Gastrocnemius medialis (tissue), 4 donors: ENCODE results near the gene ZBED5. TPM values are rescaled to one million over a fixed set of nuclear protein-coding genes. Genes with fewer than 3 reads are reported as not detected.

Experiments
- ATAC-seq, 2 donors: fragments of 150-250 bp; one replicate each; pipeline ENCODE4 v1.9.1; 2016
- DNase-seq, 2 donors: peaks; one replicate each; pipeline ENCODE4 v3.0.0-alpha.2; 2019
- H3K27ac ChIP-seq, 4 donors: fragments of 200-600 bp; sonication (generic); 1 replicate in 1 of 4; 2 replicates in 3 of 4; pipeline ENCODE4 v1.5.1; 2016 to 2018; ENCODE audit warnings: mild to moderate bottlenecking in 2 of 4, moderate library complexity in 1 of 4
- H3K27me3 ChIP-seq, 3 donors: fragments of 200-600 bp; sonication (generic) in 2 of 3; 1 replicate in 1 of 3; 2 replicates in 2 of 3; pipeline versions ENCODE4 v1.5.1 to v1.6.0; 2016 to 2019; ENCODE audit warnings: mild to moderate bottlenecking in 1 of 3, moderate library complexity in 1 of 3
- H3K36me3 ChIP-seq, 2 donors: fragments of 200-600 bp; sonication (generic) in 1 of 2; one replicate each; pipeline ENCODE4 v1.5.1; 2017 to 2018
- H3K4me1 ChIP-seq, 2 donors: fragments of 200-600 bp; sonication (generic) in 1 of 2; one replicate each; pipeline ENCODE4 v1.5.1; 2016 to 2017; ENCODE audit warnings: mild to moderate bottlenecking in 2 of 2
- H3K4me3 ChIP-seq, 4 donors: fragments of 200-600 bp; sonication (generic) in 3 of 4; 1 replicate in 1 of 4; 2 replicates in 3 of 4; pipeline ENCODE4 v1.5.1; 2016 to 2019; ENCODE audit warnings: mild to moderate bottlenecking in 2 of 4
- H3K9me3 ChIP-seq, 3 donors: fragments of 200-600 bp; sonication (generic) in 2 of 3; 1 replicate in 1 of 3; 2 replicates in 2 of 3; pipeline ENCODE4 v1.5.1; 2016 to 2019
- POLR2A ChIP-seq, 2 donors: fragments of 450-650 bp; IDR thresholded peaks; one replicate each; pipeline ENCODE4 v1.6.1; 2017; ENCODE audit warnings: antibody characterized with exemption in 2 of 2, mild to moderate bottlenecking in 2 of 2, moderate library complexity in 2 of 2
- in situ Hi-C, 4 donors: fragments of 200-750 bp; cut with MboI; loops; one replicate each; pipeline versions ENCODE4 v1.15.0 to v1.8.0; 2017; ENCODE audit warnings: low sequenced_read_pairs in 4 of 4
- intact Hi-C: fragments of 100-400 bp; cut with DNase I; formaldehyde crosslinking; loops from one replicate; pipeline ENCODE4 v1.15.1; 2023; ENCODE audit warnings: low total_unique reads
- total RNA-seq, 4 donors: library from RNA; depleted of rRNA; stranded (reverse); fragments of >200 nt; gene quantifications; one replicate each; pipeline versions ENCODE4 v1.1.0 to v1.2.3, GENCODE V29; 2016
- TF ChIP-seq, protein P1 (sequence below), 5 experiments: fragments of 450-650 bp in 3 of 5; fragments of 200-600 bp in 2 of 5; sonication (generic) in 2 of 5; IDR thresholded peaks in 4 of 5; conservative IDR thresholded peaks in 1 of 5; 1 replicate in 4 of 5; 2 replicates in 1 of 5; pipeline ENCODE4 v1.5.1; 2016 to 2019; ENCODE audit warnings: antibody characterized with exemption in 5 of 5, mild to moderate bottlenecking in 3 of 5, moderate library complexity in 3 of 5

Gene ZBED5
- total RNA-seq, 4 donors from 2014 or later: 11.3 to 36.3 (median 18.5) TPM

DNA sequence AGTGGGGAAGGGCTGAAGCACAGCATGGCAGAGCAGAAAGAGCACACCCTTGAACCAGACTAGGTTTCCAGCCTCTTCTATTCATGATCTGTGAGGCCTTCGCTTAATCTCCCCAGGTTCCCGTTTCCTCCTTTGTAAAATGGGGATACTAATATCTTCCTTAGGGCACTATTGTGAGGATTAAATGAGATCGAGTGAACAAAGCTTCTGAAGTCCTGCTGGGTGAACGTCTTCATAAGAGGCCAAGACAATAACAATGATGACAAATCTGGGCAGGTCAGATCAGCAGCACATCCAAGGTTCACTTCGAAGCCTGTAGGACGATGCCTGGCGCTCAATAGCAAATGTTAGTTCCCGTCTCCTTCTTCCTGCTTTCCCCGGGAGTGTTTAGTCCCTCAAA is 38.6 kb upstream of the ZBED5 start:
- Histone ChIP-seq H3K4me1 (peaks cover 57 to 75% of the 10 kb centered on the region in 2 donors), H3K36me3 (no peaks in the 10 kb centered on the region), H3K27ac (peak overlapping the region; percentile 88 to 96 (median 94)), H3K27me3 (no peaks in the 10 kb centered on the region), H3K4me3 (no peak overlapping the region), H3K9me3 (no peaks in the 10 kb centered on the region)
- intact Hi-C loops (no loop called here), in situ Hi-C loops (no loop called here)
- ATAC-seq: no peak
- TF ChIP-seq POLR2A (IDR thresholded peaks at IDR 0.05): no peak
- TF ChIP-seq, protein P1, sequence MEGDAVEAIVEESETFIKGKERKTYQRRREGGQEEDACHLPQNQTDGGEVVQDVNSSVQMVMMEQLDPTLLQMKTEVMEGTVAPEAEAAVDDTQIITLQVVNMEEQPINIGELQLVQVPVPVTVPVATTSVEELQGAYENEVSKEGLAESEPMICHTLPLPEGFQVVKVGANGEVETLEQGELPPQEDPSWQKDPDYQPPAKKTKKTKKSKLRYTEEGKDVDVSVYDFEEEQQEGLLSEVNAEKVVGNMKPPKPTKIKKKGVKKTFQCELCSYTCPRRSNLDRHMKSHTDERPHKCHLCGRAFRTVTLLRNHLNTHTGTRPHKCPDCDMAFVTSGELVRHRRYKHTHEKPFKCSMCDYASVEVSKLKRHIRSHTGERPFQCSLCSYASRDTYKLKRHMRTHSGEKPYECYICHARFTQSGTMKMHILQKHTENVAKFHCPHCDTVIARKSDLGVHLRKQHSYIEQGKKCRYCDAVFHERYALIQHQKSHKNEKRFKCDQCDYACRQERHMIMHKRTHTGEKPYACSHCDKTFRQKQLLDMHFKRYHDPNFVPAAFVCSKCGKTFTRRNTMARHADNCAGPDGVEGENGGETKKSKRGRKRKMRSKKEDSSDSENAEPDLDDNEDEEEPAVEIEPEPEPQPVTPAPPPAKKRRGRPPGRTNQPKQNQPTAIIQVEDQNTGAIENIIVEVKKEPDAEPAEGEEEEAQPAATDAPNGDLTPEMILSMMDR (IDR thresholded peaks at IDR 0.05 in 4 of 5, conservative IDR thresholded peaks at IDR 0.05 in 1 of 5): no peak
- no peak for DNase-seq

DNA sequence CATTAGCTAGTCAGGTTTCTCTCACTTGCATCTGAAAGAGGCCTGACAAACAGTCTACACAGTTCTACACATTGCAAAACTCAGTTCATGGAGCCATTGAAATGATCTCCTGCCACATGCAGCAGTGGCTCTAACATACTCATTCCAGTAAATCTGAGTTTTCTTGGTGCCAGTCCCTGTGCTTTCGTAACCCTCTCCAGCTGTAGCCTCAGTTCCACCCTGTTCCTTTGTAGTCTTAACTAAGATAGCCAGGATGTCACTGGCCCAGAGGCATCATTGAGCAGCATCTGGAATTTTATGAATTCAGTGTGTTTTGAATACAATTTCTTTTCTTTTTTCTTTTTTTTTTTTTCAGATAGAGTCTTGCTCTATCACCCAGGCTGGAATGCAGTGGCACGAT is 37.4 kb upstream of the ZBED5 start:
- intact Hi-C loops: loop anchor here (2.0 kb wide), 1 partner anchor 16 kb away; no protein-coding TSS in a partner anchor
- ATAC-seq (no peak), DNase-seq (no peak)
- Histone ChIP-seq H3K36me3 (no peaks in the 10 kb centered on the region), H3K4me3 (no peak overlapping the region), H3K27ac (peak overlapping the region; percentile 88 to 96 (median 94)), H3K4me1 (peaks cover 49 to 66% of the 10 kb centered on the region in 2 donors), H3K9me3 (no peaks in the 10 kb centered on the region), H3K27me3 (no peaks in the 10 kb centered on the region)
- in situ Hi-C loops: no loop called here
- TF ChIP-seq POLR2A (IDR thresholded peaks at IDR 0.05): no peak
- TF ChIP-seq, protein P1 (IDR thresholded peaks at IDR 0.05 in 4 of 5, conservative IDR thresholded peaks at IDR 0.05 in 1 of 5): no peak

DNA sequence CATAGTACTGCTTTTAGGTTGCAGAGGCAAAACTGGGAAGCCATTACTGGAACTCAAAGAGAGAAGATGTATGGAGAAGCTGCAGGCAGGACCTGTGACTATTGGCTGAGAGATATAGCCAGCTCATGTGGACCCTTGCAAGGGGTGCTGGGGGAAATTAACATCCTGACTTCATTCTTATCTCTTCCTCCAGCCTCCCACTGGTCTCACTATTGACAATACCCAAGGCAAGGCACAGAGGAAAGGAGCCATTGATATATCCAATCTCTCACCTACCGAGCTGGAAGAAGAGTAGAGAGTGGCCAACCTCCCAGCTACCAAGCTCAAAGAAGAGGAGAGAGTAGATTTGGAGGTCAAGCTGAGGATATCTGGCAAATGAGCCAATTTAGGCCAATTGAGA is 36.8 kb upstream of the ZBED5 start:
- DNase-seq (no peak), ATAC-seq (no peak)
- in situ Hi-C loops (no loop called here), intact Hi-C loops (loop anchor here (2.0 kb wide), 1 partner anchor 16 kb away; no protein-coding TSS in a partner anchor)
- Histone ChIP-seq H3K9me3 (no peaks in the 10 kb centered on the region), H3K4me3 (no peak overlapping the region), H3K27ac (peak overlapping the region; percentile 59 to 96 (median 86)), H3K27me3 (no peaks in the 10 kb centered on the region), H3K36me3 (no peaks in the 10 kb centered on the region), H3K4me1 (peaks cover 43 to 61% of the 10 kb centered on the region in 2 donors)
- TF ChIP-seq POLR2A (IDR thresholded peaks at IDR 0.05): no peak
- TF ChIP-seq, protein P1 (IDR thresholded peaks at IDR 0.05 in 4 of 5, conservative IDR thresholded peaks at IDR 0.05 in 1 of 5): no peak

DNA sequence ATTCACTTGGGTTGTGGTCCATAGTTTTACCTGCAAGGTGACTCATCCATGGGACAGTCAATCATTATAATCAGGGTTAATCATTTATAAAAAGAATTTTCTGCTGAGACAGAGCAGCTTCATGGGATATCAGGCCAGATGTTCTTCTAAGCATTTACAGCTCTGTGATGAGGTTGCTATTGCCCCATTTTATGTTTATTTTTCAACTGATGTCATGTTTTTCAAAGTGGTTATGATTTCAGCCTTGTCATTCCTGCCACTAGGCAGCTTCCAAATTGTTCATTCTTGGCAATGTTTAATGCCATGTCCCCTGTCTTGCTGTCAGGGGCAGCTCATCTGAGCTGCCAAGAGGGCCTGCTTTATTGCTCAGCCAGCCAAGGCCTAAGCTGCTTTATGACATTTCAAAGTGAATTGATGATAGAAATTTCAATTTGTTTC is 35.9 kb upstream of the ZBED5 start:
- DNase-seq (no peak), ATAC-seq (peak in 1 of 2 donors; percentile 23)

More for the DNA sequence above, 35.9 kb upstream of the ZBED5 start:
- H3K4me1 ChIP-seq: peaks cover 34 to 52% of the 10 kb centered on the region in 2 donors
- intact Hi-C loops (loop anchor here (2.0 kb wide), 1 partner anchor 15 kb away; no protein-coding TSS in a partner anchor), in situ Hi-C loops (no loop called here)
- no peaks in the 10 kb centered on the region for H3K27me3 ChIP-seq
- no peak overlapping the region for H3K4me3 ChIP-seq
- H3K9me3 ChIP-seq: no peaks in the 10 kb centered on the region
- H3K36me3 ChIP-seq: no peaks in the 10 kb centered on the region
- H3K27ac ChIP-seq: peak overlapping the region; percentile 59 to 96 (median 86)
- no peak for TF ChIP-seq POLR2A (IDR thresholded peaks at IDR 0.05)
- TF ChIP-seq, protein P1 (IDR thresholded peaks at IDR 0.05 in 4 of 5, conservative IDR thresholded peaks at IDR 0.05 in 1 of 5): peak in 1 of 5 experiments; percentile 24
